Activated CD8-positive, alpha-beta memory T cell treated with anti-CD3 and anti-CD28 coated beads, Interleukin-2, amount 50 U/mL, for 24 hours (primary cell): Measurements from ENCODE around the gene ITPR2.
"Not testable (repeated sequence)": the region's sequence is repeated elsewhere in the genome, so short reads cannot be mapped to it uniquely, and the experiment has no call there.

ENCODE experiments used
- DNase-seq: peaks from one replicate; pipeline ENCODE4 v3.0.0-alpha.2; 2020; ENCODE audit errors: extremely low read depth

Gene ITPR2

DNA sequence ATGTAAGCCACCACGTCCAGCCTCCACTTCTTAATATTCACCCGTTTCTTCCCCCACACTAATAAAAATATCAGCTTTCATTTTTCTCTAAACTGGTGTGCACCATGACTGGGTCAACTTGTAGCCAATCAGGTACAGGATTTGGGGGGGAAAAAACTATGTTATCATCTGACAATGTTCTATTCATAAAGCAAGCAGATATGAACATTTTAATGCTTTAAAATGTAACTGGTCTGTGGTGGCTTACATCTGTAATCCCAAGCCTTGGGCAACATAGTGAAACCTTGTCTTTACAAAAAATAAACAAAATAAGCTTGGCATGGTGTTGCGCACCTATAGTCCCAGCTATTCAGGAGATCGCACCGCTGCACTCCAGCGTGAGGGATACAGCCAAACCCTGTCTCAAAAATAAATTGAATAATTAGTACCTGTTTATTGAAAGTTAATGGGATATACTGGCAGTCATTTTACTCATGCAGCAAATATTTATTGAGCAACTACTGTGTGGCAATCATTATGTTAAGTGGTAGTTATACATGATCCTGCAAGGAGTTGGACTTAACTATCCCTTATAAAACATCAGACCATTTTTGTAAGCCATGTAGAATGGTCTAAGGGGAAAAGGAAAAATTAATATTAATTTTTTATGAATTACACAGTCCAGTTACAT lies 15.3 kb upstream of the ITPR2 start:
- no peak for DNase-seq

DNA sequence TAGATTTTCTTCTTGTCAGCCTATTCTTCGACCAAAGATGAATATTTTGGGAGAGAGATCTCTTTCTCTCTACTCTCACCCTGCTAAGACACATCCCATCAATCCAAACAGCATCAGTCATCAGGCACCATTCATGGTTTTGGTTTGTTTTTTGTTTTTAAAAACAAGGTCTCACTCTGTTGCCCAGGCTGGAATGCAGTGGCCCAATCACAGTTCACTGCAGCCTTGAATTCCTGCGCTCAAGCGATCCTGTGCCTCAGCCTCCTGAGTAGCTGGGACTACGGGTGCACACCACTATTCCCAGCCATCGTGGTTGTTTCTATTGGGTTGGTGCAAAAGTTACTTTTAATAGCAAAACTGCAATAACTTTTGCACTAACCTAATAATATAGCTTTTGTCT lies 14.4 kb upstream of the ITPR2 start:
- no peak for DNase-seq

DNA sequence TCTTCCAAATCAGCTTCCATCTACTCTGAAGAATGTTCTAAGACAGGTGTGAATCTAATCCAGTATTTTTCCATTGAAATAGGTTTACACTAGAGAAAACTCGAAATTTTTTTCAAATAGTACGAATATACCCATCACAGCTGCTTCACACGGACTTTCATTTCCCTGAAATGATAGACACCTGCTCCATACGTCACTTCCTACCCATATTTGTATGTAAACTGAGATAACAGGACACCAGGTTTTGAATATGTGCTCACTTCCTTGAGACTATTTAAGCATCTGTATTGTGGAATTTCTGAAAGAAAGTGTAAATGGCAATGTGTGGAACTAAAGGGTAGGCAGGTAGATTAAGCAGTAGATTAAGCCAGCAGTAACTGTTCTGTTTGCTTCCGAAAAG lies 13.4 kb upstream of the ITPR2 start:
- no peak for DNase-seq

DNA sequence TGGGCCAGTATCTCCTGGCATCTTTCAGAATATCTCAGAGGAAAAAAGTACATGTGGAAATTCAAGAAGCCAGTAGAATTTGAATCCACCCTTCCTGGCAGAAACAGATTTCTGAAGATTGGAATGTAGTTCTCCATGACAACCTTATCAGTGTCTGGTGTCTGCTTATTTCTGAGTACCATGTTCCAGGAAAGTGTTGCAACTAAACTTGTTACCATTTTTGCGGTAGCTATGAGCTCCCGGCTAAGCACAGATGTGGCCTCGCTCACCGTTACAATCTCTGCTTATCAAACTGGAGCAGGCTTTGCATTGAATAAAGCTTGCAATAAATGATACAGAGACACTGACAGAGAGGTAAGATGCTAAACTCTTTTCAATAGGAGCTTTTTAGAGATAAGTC lies 13.0 kb upstream of the ITPR2 start:
- DNase-seq: no peak

DNA sequence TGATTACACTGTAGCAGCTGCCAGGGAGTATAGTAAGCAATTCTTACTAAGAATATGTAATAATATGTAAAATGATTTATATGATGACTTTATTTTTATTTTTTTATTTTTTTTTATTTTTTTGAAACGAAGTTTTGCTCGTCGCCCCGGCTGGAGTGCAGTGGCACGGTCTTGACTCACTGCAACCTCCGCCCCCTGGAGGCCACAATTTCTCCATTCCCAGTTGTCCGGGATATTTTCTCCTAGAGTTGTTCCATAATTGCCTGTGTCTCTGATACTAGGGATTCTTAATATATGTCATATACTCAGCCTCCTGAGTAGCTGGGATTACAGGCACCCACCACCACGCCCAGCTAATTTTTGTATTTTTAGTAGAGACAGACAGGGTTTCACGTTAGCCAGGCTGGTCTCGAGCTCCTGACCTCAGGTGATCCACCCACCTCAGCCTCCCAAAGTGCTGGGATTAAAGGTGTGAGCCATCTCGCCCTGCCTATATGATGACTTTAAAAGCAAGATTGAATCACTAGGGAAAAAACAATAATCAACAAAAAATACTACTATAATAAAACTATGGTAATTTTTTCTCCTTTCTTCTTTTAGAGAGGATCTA lies 12.2 kb upstream of the ITPR2 start:
- DNase-seq: no peak

DNA sequence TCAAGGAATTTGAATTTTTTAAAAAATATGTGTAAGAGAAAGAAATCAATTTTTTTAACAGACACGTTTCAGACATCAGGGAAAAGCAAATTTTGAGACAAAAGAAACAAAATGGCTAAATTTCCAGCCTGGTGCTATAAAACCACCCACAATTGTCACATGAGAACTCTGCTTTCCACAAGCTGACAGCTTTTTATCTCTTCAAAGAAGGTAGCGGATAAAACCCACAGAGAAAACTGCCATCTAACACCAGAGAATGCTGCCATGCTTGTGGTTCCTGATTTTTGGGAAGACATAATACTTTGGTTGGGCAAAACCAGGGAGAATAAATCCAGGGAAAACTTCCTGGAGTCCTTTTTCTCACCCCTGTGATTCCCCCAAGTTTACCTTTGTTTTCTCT lies 10.3 kb upstream of the ITPR2 start:
- no peak for DNase-seq

DNA sequence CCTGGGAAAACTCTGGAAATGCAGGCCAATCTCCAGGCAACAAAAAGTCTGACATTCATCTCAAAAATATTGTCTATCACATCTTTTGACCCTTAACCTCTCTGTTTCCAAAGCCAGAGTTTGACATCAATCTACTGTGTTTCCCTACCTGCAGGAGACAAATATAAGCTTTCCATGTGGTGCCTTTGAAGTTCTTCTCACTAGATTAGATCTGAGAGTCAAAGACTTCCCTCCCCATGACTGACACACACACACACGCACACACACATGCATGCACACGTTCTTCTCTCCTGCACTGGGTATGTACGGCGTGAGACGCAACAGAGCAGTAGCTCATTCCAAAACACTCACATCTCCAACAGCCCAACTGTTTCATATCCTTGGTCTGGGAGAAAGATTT lies 8.1 kb upstream of the ITPR2 start:
- DNase-seq: no peak

DNA sequence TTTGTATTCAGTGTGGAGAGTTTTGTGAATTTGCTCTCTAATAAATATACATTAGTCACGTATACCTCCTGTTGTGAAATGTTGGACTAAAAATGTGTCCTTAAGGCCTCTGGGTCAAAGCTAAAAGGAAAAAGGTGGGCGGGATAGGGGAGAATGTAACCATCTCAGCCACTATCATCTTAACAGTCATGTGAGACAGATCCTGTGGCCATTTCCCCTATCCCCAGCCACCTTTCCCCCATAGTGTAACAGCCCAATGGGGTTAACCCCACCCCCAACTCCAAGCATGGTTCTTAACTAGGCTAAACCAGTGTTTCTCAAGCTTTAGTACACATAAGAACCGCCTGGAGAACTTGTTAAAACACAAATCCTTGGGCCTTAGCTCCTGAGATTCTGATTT lies 6.5 kb upstream of the ITPR2 start:
- no peak for DNase-seq

DNA sequence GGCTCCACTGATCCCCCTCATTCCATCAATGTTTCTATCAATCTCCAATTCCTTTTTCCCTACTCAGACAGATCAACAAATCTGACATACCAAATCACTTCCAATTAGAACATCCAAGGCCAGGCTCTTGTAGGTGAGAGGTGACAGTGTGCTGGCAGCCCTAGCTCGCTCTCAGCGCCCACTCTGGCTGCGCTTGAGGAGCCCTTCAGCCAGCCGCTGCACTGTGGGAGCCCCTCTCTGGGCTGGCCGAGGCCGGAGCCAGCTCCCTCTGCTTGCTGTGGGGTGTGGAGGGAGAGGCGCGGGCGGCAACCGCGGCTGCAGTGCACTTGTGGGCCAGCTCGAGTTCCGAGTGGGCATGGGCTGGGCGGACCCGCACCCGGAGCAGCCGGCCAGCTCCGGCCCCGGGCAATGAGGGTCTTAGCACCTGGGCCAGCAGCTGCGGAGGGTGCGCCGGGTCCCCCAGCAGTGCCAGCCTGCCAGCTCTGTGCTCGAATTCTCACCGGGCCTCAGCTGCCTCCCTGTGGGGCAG lies 6.0 kb upstream of the ITPR2 start:
- no peak for DNase-seq

DNA sequence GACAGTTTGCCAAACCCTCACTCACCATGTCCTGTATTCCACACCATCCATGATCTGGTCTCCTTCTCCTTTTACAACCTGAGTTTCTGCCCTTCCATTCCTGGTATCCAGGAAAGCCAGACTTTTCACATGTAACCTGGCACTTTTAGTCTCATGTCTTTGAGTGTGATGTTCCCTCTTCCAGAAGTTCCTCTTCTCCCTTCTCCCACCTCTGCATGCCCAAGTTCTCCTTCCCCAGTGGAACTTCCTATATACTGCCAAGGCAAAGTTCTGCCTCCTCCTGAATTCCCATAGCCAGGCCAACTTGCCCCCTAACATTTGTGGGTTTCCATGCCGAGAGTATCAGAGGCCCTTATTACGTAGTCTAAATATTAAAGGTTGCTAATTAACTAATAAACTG lies 3.2 kb upstream of the ITPR2 start:
- no peak for DNase-seq

DNA sequence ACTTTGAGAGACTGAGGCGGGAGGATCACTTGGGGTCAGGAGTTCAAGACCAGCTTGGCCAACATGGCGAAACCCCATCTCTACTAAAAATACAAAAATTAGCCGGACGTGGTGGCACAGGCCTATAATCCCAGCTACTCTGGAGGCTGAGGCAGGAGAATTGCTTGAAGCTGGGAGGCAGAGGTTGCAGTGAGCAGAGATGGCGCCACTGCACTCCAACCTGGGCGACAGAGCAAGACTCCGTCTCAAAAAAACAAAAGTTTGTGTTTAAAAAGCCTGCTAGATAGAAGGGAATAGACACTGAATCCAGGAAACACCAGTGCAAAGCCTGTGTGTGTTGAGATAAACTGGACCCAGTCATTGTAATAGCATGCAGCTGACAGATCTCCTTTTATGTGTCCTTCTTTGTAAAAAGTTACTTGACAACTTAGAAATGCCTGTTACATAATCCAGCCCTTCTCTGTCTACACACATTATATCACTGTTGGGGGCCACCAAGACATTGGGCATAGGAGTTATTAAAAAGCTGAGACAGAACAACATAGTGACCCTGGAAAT lies 1.6 kb upstream of the ITPR2 start:
- DNase-seq: not testable (repeated sequence)

DNA sequence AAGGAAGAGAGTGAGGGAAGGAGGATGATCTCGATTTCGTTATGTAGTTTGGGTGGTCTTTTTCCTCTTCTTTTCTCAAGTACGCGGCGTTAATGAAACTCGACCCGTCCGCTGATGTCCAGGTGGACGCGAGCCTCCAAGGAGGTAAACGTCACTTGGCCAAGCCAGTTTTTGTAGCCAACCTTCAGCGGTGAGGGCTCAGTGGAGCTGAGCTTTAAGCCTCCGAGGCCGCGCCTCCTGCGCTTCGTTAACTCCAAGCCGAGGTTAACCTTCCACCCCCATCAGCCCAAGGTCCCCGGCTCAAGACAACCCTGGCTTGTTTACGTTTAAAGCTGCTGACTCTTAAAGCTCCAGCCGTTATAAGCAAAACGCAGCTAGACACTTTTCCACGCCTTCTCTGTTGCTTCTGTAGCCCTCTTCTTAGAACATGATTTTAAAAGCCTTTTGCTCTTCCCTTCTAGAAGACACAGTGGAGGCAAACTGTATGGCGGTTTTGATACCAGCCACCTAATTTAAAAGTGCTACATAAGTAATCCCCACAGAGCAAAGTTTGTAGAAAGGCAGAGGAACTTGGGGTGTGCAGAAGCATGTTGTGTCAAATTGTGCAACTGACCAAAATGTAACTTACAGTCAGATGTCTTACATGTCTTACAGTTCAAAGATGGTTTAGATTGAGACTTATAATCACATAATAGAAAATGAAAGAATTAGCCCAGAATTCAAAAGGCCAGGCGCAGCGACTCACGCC lies 923 bp upstream of the ITPR2 start:
- no peak for DNase-seq

DNA sequence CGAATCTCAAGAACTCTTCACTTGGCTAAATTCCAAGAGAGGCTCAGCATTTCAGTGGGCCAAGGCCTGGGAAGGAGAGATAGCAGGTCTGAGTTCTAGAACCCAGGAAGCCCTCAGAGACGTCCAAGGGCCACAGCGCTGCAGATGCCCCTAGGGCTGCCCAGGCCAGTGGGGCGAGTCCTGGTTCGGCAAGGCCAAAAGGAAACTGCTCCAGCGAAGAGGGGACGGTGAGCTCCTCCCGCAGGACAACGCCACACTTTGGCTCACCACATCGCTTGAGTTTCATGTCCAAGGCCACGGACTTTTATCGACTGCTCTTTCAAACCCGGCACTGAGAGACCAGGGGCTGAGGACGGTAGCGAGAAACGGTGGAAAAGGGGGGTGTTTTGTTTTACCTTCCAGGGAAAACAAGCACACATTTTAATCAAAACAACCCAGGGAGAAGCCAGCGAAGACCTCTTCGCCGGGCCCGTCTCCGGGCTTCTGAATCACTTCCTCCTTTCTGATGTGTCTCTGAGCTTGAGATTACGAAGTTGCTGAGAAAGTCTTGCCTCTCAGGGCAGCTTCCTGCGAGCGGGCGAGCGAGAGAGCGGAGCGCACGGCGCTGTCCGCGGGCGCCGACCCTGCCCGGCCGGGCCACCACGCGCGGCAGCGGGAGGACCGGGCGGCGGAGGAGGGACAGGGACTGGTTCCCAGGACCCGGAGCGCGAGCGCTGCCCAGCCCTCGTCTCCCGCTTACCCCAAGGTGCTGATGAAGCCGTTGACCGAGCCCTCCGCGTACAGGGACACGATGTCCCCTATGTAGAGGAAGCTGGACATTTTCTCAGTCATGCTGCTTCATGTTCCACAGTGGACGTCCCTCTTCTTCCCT lies 808 bp downstream of the ITPR2 start:
- DNase-seq: no peak

DNA sequence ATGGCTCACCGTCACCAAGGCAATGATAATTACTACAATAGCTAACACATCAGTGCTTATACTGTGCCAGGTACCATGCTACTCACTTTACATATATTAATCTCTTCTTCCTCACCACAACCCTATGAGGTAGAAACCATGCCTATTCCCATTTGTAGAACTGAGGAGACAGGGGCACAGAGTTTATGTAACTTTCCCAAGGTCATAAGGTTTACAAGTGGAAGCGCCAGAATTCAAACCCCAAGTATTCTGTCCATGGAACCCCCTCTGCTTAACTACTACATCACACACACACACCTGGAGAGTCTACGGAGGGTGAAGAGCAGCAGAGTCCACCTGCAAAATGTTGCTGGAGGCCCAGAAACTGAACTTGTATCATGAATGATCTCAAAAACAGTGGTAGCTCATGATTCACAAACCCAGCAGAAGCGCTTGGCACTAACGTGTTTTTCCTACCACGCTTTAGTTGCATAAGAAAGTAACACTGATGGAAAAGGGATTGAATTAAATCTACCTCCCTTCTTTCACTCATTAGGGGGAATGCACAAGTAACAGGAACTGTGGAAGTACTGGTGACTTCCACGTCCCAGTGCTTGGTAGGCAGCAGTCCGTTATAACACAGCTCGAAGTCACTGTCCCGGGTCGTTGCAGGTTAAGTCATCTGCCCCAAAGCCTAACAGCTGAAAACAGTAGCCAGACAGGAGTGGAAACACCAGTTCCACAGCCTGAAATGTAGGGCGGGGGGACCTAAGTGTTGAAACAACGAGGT lies 2.0 kb downstream of the ITPR2 start:
- no peak for DNase-seq

DNA sequence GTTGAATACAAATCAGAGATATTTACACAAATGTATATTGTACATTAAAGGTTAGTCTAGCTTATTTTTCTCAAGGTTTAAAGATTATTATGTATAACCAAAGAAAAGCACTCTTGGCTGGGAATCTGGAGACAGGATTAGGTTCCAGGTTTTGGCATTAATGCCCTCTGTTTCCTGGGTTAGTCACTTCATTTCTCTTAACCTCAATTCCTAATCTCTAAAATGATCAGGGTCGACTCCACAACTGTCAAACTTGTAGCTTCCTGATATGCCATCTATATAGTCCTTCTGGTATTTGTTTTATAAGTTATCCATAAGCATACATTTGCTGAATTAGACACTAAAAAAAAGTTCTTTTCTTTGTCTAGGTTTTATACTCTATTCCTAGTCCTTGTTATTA lies 2.6 kb downstream of the ITPR2 start:
- no peak for DNase-seq

DNA sequence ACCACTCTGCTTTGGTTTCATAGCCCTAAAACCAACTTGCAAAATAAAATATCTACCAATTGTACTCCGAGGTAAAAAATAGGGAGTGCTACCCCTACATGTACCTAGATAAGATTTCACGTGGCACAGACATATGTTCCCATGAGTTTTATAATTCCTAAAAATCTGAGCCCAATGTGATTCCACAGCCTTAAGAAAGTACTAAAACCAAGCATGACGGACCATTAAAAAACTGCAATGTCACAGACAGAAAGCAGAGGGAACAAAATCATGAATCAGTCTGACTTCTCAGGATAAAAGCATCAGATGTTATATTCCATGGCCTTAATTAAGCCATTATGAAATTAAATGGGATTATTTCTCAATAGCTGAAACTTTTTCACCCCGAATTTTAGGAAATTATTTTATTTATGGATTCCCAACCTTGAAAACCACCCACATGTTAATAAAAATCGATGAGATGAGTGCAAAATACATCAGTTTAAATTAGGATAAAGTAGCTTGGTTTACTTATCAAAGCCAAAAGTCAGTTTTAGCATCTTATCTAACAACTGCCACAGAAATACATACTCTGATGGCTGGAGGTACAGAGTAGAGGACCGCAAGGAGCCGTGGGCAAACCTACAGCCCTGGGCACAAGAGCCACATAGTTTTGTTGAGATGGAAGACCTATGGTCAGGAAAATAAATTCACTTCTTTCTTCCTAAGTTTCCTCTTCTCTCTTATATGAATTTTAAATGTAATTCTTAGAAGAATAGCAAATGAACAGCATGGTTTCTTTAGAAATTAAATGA lies 4.5 kb downstream of the ITPR2 start:
- DNase-seq: no peak

DNA sequence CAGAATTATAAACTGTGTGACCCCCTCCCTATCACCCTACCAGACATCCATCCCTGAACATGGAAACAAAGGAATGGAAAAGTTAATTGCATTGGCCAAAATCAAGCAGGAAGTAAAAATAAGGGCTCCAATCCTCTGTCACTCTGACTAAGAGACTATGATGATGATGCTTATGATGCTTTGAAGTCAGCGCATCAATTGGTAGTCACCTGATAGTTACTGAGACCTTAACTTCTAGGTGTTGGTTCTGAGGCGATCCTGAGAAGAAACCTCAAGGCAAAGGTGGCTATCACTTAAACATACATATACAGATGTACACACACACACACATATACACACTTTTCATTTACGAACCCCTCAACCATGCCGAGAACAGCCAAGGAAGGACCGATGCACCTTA lies 6.6 kb downstream of the ITPR2 start:
- no peak for DNase-seq

DNA sequence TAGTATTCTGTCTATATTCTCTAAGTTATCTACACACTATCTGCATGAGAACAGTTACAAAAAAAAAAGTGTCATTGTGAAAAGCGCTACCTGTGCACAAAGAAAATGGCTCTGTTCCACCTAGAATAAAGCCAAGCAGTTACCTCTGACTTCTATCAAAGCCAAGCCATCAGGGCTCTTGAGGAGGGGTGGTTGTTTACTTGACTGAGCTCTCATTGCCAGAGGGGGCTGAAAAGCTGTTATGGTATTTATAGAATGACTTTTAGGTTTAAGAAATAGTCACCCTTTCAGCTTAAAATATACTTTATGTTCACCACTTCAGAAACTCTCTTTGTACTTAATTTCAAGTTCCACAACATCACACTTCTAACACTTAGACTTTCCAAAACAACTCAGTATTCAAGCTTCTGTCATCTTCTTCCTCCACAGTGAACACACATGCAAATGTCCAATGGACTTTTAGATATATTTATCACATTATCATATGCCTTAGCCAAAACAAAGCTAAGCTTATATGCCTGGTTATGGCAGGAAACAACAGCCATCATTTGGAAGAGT lies 7.5 kb downstream of the ITPR2 start:
- DNase-seq: no peak

DNA sequence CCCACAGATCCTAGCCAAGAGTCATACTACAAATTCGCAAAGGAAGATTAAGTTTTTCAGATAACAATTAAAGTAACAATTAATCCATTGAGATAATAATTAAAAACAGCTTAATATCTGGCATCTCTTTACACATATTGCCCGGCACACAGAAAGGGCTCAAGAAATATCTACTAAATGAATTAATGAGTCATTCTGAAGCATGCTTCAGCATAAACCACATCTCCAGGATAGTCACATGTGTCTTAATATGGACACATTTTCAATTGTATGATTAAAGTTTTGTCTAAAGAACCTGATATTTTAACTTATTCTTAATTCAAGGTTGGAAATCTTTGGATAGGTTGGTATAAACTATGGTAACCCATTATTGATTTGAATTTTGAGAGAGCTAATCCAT lies 9.6 kb downstream of the ITPR2 start:
- no peak for DNase-seq

DNA sequence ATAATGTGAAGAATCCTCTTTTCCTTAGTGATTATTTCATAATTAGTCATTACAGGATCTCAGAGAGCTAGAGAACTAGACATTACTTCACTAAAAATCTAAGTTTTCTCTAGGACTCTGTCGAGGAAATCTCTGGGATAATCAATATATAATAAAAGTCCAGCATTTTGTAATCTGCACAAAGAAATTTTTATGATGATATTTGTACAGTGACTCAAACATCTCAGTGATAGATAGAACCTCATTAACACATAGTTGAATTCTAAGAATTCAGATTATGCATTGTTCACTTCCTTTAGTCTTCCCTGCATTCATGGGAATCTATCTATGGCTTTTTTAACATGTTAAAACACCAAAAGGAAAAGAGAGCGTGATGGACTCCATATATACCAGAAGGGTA lies 11.0 kb downstream of the ITPR2 start:
- no peak for DNase-seq
